Caco-2 (cell line): ENCODE results near the gene TMEM82. TPM values are rescaled to one million over a fixed set of nuclear protein-coding genes. Genes with fewer than 3 reads are reported as not detected.

Experiments
- BruUV-seq: library from RNA; stranded (reverse); fragments of 400-500 nt; replicated peaks from 2 replicates; lab custom pipeline; 2021; lab: Mats Ljungman, UMichigan
- CTCF ChIA-PET: fragments of 300-600 bp; sonication (Branson Sonifier 250); formaldehyde crosslinking; loops from one replicate; lab custom pipeline; 2022; ENCODE audit warnings: antibody characterized with exemption; lab: Charles Lee
- POLR2A ChIA-PET: fragments of 300-600 bp; sonication (Branson Sonifier 250); formaldehyde crosslinking; loops from one replicate; lab custom pipeline; 2022; ENCODE audit warnings: antibody characterized with exemption; lab: Charles Lee
- DNase-seq, 2 experiments: peaks; one replicate each; pipeline versions ENCODE4 v3.0.0 to v3.0.0-alpha.2; 2020 to 2022
- H3K27me3 ChIP-seq: replicated peaks from 2 replicates; pipeline ENCODE4 v1.6.0; 2011; ENCODE audit warnings: low read length; ENCODE audit not compliant: control insufficient read depth, insufficient read depth
- H3K36me3 ChIP-seq: 2 replicates; pipeline ENCODE4 v1.5.1; 2011; ENCODE audit warnings: low read length; ENCODE audit not compliant: control insufficient read depth, insufficient read depth
- H3K4me1 ChIP-seq: fragments of 250-450 bp; sonication (Bioruptor Pico); 2 replicates; pipeline ENCODE4 v1.5.1; 2020; ENCODE audit warnings: mild to moderate bottlenecking
- H3K4me3 ChIP-seq: 2 replicates; pipeline ENCODE4 v1.5.1; 2011; ENCODE audit warnings: low read depth, mild to moderate bottlenecking, control low read depth, low read length
- H3K9me3 ChIP-seq: fragments of 250-450 bp; sonication (Bioruptor Pico); 2 replicates; pipeline ENCODE4 v1.5.1; 2020; ENCODE audit warnings: mild to moderate bottlenecking, moderate library complexity
- H3K27ac Mint-ChIP-seq: one replicate; pipeline ENCODE4 v1.8.0; 2022; ENCODE audit warnings: mixed read lengths; ENCODE audit not compliant: unreplicated experiment
- H3K27me3 Mint-ChIP-seq: one replicate; pipeline ENCODE4 v1.8.0; 2022; ENCODE audit warnings: mixed read lengths; ENCODE audit not compliant: insufficient read depth, unreplicated experiment
- H3K36me3 Mint-ChIP-seq: one replicate; pipeline ENCODE4 v1.8.0; 2022; ENCODE audit warnings: mild to moderate bottlenecking, mixed read lengths; ENCODE audit not compliant: insufficient read depth, unreplicated experiment
- H3K4me1 Mint-ChIP-seq: one replicate; pipeline ENCODE4 v1.8.0; 2022; ENCODE audit warnings: low read depth, mixed read lengths; ENCODE audit not compliant: unreplicated experiment
- H3K4me3 Mint-ChIP-seq: one replicate; pipeline ENCODE4 v1.8.0; 2022; ENCODE audit warnings: mild to moderate bottlenecking, moderate library complexity, mixed read lengths; ENCODE audit not compliant: unreplicated experiment
- H3K9me3 Mint-ChIP-seq: one replicate; pipeline ENCODE4 v1.8.0; 2022; ENCODE audit warnings: mixed read lengths; ENCODE audit not compliant: unreplicated experiment
- intact Hi-C: fragments of 100-400 bp; cut with micrococcal nuclease; formaldehyde crosslinking; loops from one replicate; pipeline ENCODE4 v1.10.0; 2022; ENCODE audit not compliant: unreplicated experiment
- total RNA-seq: library from RNA; stranded (reverse); gene quantifications from 2 replicates; pipeline ENCODE4 v1.2.3, GENCODE V29; 2022
- TF ChIP-seq, protein P1 (sequence below), 2 experiments: fragments of 200-600 bp in 1 of 2; IDR thresholded peaks; 1 replicate in 1 of 2; 2 replicates in 1 of 2; pipeline versions ENCODE4 v1.5.1 to v1.8.0; 2011 to 2022; ENCODE audit warnings: antibody characterized with exemption in 1 of 2, control low read depth in 1 of 2, inconsistent platforms in 1 of 2, low read depth in 1 of 2, low read length in 1 of 2, mild to moderate bottlenecking in 1 of 2, moderate library complexity in 1 of 2; ENCODE audit not compliant: insufficient read depth in 1 of 2, severe bottlenecking in 1 of 2, unreplicated experiment in 1 of 2

The TMEM82 gene
- total RNA-seq, 1 experiment from 2014 or later, result 3.5 TPM

GRCh38 chr1:15764890-15765289, 22.6 kb downstream of the TMEM82 start:
- no peaks in the 10 kb centered on the region for H3K27me3 Mint-ChIP-seq
- Histone ChIP-seq H3K9me3 (no peaks in the 10 kb centered on the region), H3K27me3 (no peaks in the 10 kb centered on the region), H3K4me3 (no peak overlapping the region), H3K36me3 (no peaks in the 10 kb centered on the region), H3K4me1 (peaks cover 28% of the 10 kb centered on the region)
- no peaks in the 10 kb centered on the region for H3K9me3 Mint-ChIP-seq
- no peak for DNase-seq
- intact Hi-C loops, result no loop called here
- H3K4me3 Mint-ChIP-seq, result peak overlapping the region; percentile 66
- H3K36me3 Mint-ChIP-seq, result peaks cover 12% of the 10 kb centered on the region
- POLR2A ChIA-PET, result no interaction called here
- TSS peak; percentile 69 for BruUV-seq
- peaks cover 35% of the 10 kb centered on the region for H3K4me1 Mint-ChIP-seq
- TF ChIP-seq, protein P1, sequence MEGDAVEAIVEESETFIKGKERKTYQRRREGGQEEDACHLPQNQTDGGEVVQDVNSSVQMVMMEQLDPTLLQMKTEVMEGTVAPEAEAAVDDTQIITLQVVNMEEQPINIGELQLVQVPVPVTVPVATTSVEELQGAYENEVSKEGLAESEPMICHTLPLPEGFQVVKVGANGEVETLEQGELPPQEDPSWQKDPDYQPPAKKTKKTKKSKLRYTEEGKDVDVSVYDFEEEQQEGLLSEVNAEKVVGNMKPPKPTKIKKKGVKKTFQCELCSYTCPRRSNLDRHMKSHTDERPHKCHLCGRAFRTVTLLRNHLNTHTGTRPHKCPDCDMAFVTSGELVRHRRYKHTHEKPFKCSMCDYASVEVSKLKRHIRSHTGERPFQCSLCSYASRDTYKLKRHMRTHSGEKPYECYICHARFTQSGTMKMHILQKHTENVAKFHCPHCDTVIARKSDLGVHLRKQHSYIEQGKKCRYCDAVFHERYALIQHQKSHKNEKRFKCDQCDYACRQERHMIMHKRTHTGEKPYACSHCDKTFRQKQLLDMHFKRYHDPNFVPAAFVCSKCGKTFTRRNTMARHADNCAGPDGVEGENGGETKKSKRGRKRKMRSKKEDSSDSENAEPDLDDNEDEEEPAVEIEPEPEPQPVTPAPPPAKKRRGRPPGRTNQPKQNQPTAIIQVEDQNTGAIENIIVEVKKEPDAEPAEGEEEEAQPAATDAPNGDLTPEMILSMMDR (IDR thresholded peaks at IDR 0.05; ENCODE audit: insufficient read depth in 1 of 2, low read depth in 1 of 2, low read length in 1 of 2, severe bottlenecking in 1 of 2, unreplicated experiment in 1 of 2), result no peak
- peak overlapping the region; percentile 64 for H3K27ac Mint-ChIP-seq
- CTCF ChIA-PET, result interaction anchor here (0.9 kb wide), 1 partner anchor 27 kb away, joined by 3 read pairs; no protein-coding TSS in a partner anchor

- BruUV-seq, result no TSS peak
- CTCF ChIA-PET, result interaction anchor here (0.6 to 0.7 kb wide), 2 partner anchors 50 to 162 kb away, joined by 3 read pairs; no protein-coding TSS in a partner anchor
Observed at GRCh38 chr1:15765495-15766194, 23.3 kb downstream of the TMEM82 start.

GRCh38 chr1:15767941-15768340, 25.6 kb downstream of the TMEM82 start:
- no peak for DNase-seq
- H3K27me3 ChIP-seq, result no peaks in the 10 kb centered on the region
- Mint-ChIP-seq H3K4me1 (peaks cover 23% of the 10 kb centered on the region), H3K9me3 (no peaks in the 10 kb centered on the region), H3K36me3 (peaks cover 12% of the 10 kb centered on the region), H3K4me3 (no peak overlapping the region), H3K27ac (no peak overlapping the region), H3K27me3 (no peaks in the 10 kb centered on the region)
- TF ChIP-seq, protein P1 (IDR thresholded peaks at IDR 0.05; ENCODE audit: insufficient read depth in 1 of 2, low read depth in 1 of 2, low read length in 1 of 2, severe bottlenecking in 1 of 2, unreplicated experiment in 1 of 2), result no peak
- H3K9me3 ChIP-seq, result no peaks in the 10 kb centered on the region
- intact Hi-C loops, result no loop called here
- CTCF ChIA-PET, result interaction anchor here (0.7 kb wide), 1 partner anchor 48 kb away, joined by 8 read pairs; no protein-coding TSS in a partner anchor
- POLR2A ChIA-PET, result no interaction called here
- no peaks in the 10 kb centered on the region for H3K36me3 ChIP-seq
- no peak overlapping the region for H3K4me3 ChIP-seq
- no TSS peak for BruUV-seq
- H3K4me1 ChIP-seq, result peaks cover 14% of the 10 kb centered on the region

More at GRCh38 chr1:15765495-15766194, 23.3 kb downstream of the TMEM82 start:
- Histone ChIP-seq H3K4me1 (peaks cover 25% of the 10 kb centered on the region), H3K36me3 (no peaks in the 10 kb centered on the region), H3K4me3 (no peak overlapping the region), H3K9me3 (no peaks in the 10 kb centered on the region), H3K27me3 (no peaks in the 10 kb centered on the region)
- H3K9me3 Mint-ChIP-seq, result no peaks in the 10 kb centered on the region
- H3K27me3 Mint-ChIP-seq, result no peaks in the 10 kb centered on the region
- H3K4me1 Mint-ChIP-seq, result peaks cover 35% of the 10 kb centered on the region
- no peak overlapping the region for H3K4me3 Mint-ChIP-seq
- DNase-seq, result no peak
- peaks cover 12% of the 10 kb centered on the region for H3K36me3 Mint-ChIP-seq
- intact Hi-C loops, result no loop called here
- no peak overlapping the region for H3K27ac Mint-ChIP-seq
- TF ChIP-seq, protein P1 (IDR thresholded peaks at IDR 0.05; ENCODE audit: insufficient read depth in 1 of 2, low read depth in 1 of 2, low read length in 1 of 2, severe bottlenecking in 1 of 2, unreplicated experiment in 1 of 2), result no peak
- POLR2A ChIA-PET, result no interaction called here
